ENCODE measurements around the gene TIPARP. TPM values are rescaled to one million over a fixed set of nuclear protein-coding genes. Genes with fewer than 3 reads are reported as not detected.

TIPARP gene
- total and polyA plus RNA-seq, 2 of the 13 experiments (the other 11 are each of a cell fraction or from before 2014, with no cell fraction given), result 7.3 to 19.7 TPM

- TF ChIP-seq DRAP1 (CRISPR knock-in tag; IDR thresholded peaks at IDR 0.05) (peak; percentile 99), TFDP2 (CRISPR knock-in tag; IDR thresholded peaks at IDR 0.05) (peak; percentile 81), ZNF263 (CRISPR knock-in tag; IDR thresholded peaks at IDR 0.05) (no peak; the same call in none of the 2 replicates), ZNF136 (CRISPR knock-in tag; IDR thresholded peaks at IDR 0.05; ENCODE audit: low read depth) (no peak), ZNF3 (CRISPR knock-in tag; IDR thresholded peaks at IDR 0.05) (no peak), ZNF33B (CRISPR knock-in tag; IDR thresholded peaks at IDR 0.05) (peak; percentile 64; the same call in 1 of the 2 replicates), ZNF496 (CRISPR knock-in tag; IDR thresholded peaks at IDR 0.05; ENCODE audit: insufficient replicate concordance) (no peak), ZMYM4 (CRISPR knock-in tag; IDR thresholded peaks at IDR 0.05) (peak; percentile 97), RELA (CRISPR knock-in tag; IDR thresholded peaks at IDR 0.05) (0 out of 2 replicates have a peak, but pooled peaks have one; percentile 61), KLF13 (CRISPR knock-in tag; IDR thresholded peaks at IDR 0.05) (no peak; the same call in 1 of the 2 replicates), RAD51 (IDR thresholded peaks at IDR 0.05; ENCODE audit: borderline replicate concordance) (no peak), SMAD3 (CRISPR knock-in tag; IDR thresholded peaks at IDR 0.05) (no peak), ZNF275 (CRISPR knock-in tag; IDR thresholded peaks at IDR 0.05; ENCODE audit: borderline replicate concordance) (0 out of 2 replicates have a peak, but pooled peaks have one; percentile 46), GATA4 (IDR thresholded peaks at IDR 0.05; ENCODE audit: borderline replicate concordance, low read depth) (peak; percentile 78), LRRFIP1 (CRISPR knock-in tag; conservative IDR thresholded peaks at IDR 0.05) (no peak), KLF15 (CRISPR knock-in tag; IDR thresholded peaks at IDR 0.05; ENCODE audit: borderline replicate concordance) (no peak; the same call in 1 of the 2 replicates), ZNF563 (CRISPR knock-in tag; IDR thresholded peaks at IDR 0.05) (peak; percentile 74), ATF4 (CRISPR knock-in tag; IDR thresholded peaks at IDR 0.05) (peak in 1 of 2 experiments; percentile 64; a peak in 1 of 4 replicates), ZMAT3 (CRISPR knock-in tag; conservative IDR thresholded peaks at IDR 0.05) (peak; percentile 84; the same call in 1 of the 2 replicates), SRSF1 (optimal IDR thresholded peaks at IDR 0.05; ENCODE audit: low read depth, low read length) (no peak), THRA (CRISPR knock-in tag; IDR thresholded peaks at IDR 0.05; ENCODE audit: borderline replicate concordance) (no peak)
These were observed at the start of gene TIPARP (continued) for GRCh38 chr3:156674046-156674910.
